ENCODE measurements around the gene GPR132.
A peak's percentile ranks its signal among the peaks of the same experiment; 100 is the strongest.
"Not testable (repeated sequence)": the region's sequence is repeated elsewhere in the genome, so short reads cannot be mapped to it uniquely, and the experiment has no call there.

GPR132 gene

GRCh38 chr14:105087308-105087962 is 22.2 kb upstream of the GPR132 start:
- DNase-seq (ENCODE audit: low read depth) = peak; percentile 75
- TF ChIP-seq, protein P1, sequence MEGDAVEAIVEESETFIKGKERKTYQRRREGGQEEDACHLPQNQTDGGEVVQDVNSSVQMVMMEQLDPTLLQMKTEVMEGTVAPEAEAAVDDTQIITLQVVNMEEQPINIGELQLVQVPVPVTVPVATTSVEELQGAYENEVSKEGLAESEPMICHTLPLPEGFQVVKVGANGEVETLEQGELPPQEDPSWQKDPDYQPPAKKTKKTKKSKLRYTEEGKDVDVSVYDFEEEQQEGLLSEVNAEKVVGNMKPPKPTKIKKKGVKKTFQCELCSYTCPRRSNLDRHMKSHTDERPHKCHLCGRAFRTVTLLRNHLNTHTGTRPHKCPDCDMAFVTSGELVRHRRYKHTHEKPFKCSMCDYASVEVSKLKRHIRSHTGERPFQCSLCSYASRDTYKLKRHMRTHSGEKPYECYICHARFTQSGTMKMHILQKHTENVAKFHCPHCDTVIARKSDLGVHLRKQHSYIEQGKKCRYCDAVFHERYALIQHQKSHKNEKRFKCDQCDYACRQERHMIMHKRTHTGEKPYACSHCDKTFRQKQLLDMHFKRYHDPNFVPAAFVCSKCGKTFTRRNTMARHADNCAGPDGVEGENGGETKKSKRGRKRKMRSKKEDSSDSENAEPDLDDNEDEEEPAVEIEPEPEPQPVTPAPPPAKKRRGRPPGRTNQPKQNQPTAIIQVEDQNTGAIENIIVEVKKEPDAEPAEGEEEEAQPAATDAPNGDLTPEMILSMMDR (conservative IDR thresholded peaks at IDR 0.05; ENCODE audit: control insufficient read depth, insufficient read depth, low read depth, low read length) = no peak
- H3K4me3 ChIP-seq (ENCODE audit: control insufficient read depth, low read depth, low read length) = peak overlapping the region; percentile 54

GRCh38 chr14:105086833-105087307 is 21.6 kb upstream of the GPR132 start:
- TF ChIP-seq, protein P1 (conservative IDR thresholded peaks at IDR 0.05; ENCODE audit: control insufficient read depth, insufficient read depth, low read depth, low read length) = peak; percentile 42
- H3K4me3 ChIP-seq (ENCODE audit: control insufficient read depth, low read depth, low read length) = peak overlapping the region; percentile 54
- DNase-seq (ENCODE audit: low read depth) = peak; percentile 60

DNA sequence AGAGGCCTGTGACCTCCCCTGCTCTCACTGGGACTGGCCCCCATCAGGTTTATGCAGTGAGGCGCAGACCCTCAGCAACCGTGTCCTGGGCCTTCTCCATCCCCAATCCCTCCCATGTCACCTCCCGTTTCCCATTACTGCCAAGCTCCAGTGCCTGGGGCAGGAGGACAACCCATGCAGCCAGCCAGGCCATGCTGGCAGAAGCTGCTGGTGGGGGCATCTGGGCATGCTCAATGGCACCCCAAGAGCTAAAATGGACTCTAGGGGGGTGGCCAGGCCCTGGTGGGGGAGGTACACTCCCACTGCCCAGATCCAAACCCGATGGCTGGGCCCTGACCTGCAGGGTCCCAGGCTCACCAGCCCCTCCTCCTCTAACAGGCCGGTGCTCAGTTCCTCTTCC is 20.5 kb upstream of the GPR132 start:
- DNase-seq (ENCODE audit: low read depth) = no peak
- TF ChIP-seq, protein P1 (conservative IDR thresholded peaks at IDR 0.05; ENCODE audit: control insufficient read depth, insufficient read depth, low read depth, low read length) = no peak
- no peak overlapping the region for H3K4me3 ChIP-seq (ENCODE audit: control insufficient read depth, low read depth, low read length)

DNA sequence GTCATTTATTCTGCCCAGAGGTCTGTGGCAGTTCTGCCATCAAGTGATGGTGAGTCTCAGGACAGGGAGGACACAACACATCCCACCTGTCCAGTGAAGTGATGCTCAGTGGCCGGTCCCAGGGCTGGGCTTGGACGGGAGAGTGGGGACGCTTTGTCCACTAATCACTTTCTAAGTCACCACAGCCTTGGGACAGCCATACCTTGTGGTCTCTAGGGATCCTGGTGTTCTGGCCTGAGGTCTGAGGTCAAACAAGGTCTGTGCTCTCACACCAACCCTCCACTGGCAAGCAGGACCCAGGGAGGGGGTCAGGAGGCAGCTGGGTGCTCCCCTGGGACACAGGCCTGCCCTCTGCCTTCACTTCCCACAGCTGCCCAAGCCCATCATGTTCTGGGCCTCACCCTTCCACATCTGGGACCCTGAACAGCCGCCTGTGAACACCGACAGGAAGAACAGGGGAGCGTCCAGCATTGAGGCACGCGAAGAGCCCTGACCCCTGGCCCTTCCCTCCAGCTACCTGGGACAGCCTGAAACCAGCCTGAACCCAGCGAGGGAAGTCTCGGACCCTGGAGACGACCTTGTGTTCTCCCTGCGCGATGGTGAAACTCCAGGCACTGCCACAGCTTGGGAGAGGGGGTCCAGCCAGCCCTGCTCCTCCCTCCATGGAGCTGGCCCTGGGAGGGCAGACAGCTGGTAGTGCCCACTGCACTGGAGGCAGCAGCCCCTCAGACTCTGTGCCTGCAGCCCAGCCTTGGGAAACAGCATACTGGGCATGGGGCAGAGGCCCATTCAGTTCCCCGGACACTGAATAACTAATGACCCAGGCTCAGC is 19.7 kb upstream of the GPR132 start:
- TF ChIP-seq, protein P1 (conservative IDR thresholded peaks at IDR 0.05; ENCODE audit: control insufficient read depth, insufficient read depth, low read depth, low read length) = no peak
- DNase-seq (ENCODE audit: low read depth) = no peak
- no peak overlapping the region for H3K4me3 ChIP-seq (ENCODE audit: control insufficient read depth, low read depth, low read length)

DNA sequence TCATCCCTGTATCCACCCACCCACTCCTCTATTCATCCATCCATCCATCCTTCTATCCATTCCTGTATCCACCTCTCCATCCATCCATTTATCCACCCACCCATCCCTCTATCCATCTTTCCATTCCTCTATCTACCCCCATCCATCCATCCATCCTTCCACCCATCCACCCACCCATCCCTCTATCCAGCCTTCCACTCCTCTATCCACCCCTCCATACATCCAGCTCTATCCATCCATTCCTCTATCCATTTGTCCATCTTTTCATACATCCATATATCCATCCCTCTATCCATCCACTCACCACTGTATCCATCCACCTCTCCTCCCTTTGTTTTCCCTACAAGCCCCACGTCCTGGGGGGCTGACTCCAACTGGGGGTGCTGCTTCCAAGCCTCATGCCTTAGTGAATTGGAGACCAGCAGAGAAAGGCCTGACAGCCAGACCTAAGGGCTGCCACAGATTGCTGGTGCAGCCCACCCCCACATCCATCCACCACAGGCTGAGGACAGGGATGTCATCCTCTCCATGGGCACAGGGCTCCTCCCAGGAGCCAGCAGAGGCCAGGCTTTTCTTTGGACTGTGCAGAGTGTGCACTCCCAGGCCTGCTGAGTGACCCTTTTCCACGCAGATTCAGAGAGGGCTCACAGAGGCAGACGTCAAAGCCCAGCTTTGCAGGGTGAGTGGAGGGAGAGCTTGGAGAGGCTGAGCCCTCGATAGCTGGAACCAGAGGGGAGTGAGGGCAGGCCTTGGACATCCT is 18.9 kb upstream of the GPR132 start:
- no peak for DNase-seq (ENCODE audit: low read depth)
- H3K4me3 ChIP-seq (ENCODE audit: control insufficient read depth, low read depth, low read length) = no peak overlapping the region
- TF ChIP-seq, protein P1 (conservative IDR thresholded peaks at IDR 0.05; ENCODE audit: control insufficient read depth, insufficient read depth, low read depth, low read length) = no peak

GRCh38 chr14:105082703-105083102 is 17.5 kb upstream of the GPR132 start:
- TF ChIP-seq, protein P1 (conservative IDR thresholded peaks at IDR 0.05; ENCODE audit: control insufficient read depth, insufficient read depth, low read depth, low read length) = no peak
- DNase-seq (ENCODE audit: low read depth) = no peak
- H3K4me3 ChIP-seq (ENCODE audit: control insufficient read depth, low read depth, low read length) = no peak overlapping the region

DNA sequence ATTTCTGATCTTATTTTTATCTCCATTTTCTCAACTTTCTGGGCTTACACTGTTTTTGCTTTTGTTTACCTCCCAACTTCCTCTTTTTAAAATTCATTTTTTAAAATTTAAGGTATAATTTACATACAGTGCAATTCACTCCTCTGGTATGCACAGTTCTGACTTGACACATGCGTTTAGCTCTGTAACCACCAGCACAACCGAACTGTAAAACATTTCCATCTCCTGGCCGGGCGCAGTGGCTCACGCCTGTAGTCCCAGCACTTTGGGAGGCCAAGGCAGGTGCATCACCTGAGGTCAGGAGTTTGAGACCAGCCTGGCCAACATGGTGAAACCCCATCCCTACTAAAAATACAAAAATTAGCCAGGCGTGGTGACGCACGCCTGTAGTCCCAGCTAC is 16.2 kb upstream of the GPR132 start:
- not testable (repeated sequence) for DNase-seq (ENCODE audit: low read depth); H3K4me3 ChIP-seq (ENCODE audit: control insufficient read depth, low read depth, low read length)

All from fibroblast of mammary gland (primary cell).